ENCODE data around the gene CA10.

The CA10 gene

GRCh38 chr17:51618476-51618875 lies 540.0 kb downstream of the CA10 start:
- H2AFZ ChIP-seq (ENCODE audit: low read length), result no peak overlapping the region
- H3K4me3 ChIP-seq (ENCODE audit: low read depth, low read length, poor library complexity, severe bottlenecking), result no peak overlapping the region
- H3K4me2 ChIP-seq (ENCODE audit: low read length), result no peak overlapping the region
- H3K4me1 ChIP-seq (ENCODE audit: insufficient read depth, low read length, severe bottlenecking), result no peaks in the 10 kb centered on the region
- no peaks in the 10 kb centered on the region for H3K9me3 ChIP-seq (ENCODE audit: low read length)
- no peaks in the 10 kb centered on the region for H4K20me1 ChIP-seq (ENCODE audit: insufficient read depth, low read length)
- H3K79me2 ChIP-seq (ENCODE audit: insufficient read depth, low read length), result no peaks in the 10 kb centered on the region
- H3K9me2 ChIP-seq (ENCODE audit: low read depth, low read length), result no peaks in the 10 kb centered on the region
- TF ChIP-seq CTCF (IDR thresholded peaks at IDR 0.05; ENCODE audit: low read length), result no peak
- no peak for TF ChIP-seq EZH2 (IDR thresholded peaks at IDR 0.05; ENCODE audit: borderline replicate concordance, low read length)
- no peaks in the 10 kb centered on the region for H3F3A ChIP-seq (ENCODE audit: insufficient read depth, low read length)
- H3K9ac ChIP-seq (ENCODE audit: low read length), result no peak overlapping the region
- H3K27ac ChIP-seq (ENCODE audit: low read depth, low read length, poor library complexity, severe bottlenecking), result no peak overlapping the region
- no peaks in the 10 kb centered on the region for H3K36me3 ChIP-seq (ENCODE audit: insufficient read depth, low read length)
- no peaks in the 10 kb centered on the region for H3K27me3 ChIP-seq (ENCODE audit: insufficient read depth, low read length)

- H3F3A ChIP-seq (ENCODE audit: insufficient read depth, low read length), result no peaks in the 10 kb centered on the region
Observed at GRCh38 chr17:51617986-51618385, 540.5 kb downstream of the CA10 start.

GRCh38 chr17:51613255-51613654 lies 545.3 kb downstream of the CA10 start:
- no peak overlapping the region for H3K9ac ChIP-seq (ENCODE audit: low read length)
- no peaks in the 10 kb centered on the region for H3K4me1 ChIP-seq (ENCODE audit: insufficient read depth, low read length, severe bottlenecking)
- H3F3A ChIP-seq (ENCODE audit: insufficient read depth, low read length), result no peaks in the 10 kb centered on the region
- H2AFZ ChIP-seq (ENCODE audit: low read length), result no peak overlapping the region
- no peaks in the 10 kb centered on the region for H3K79me2 ChIP-seq (ENCODE audit: insufficient read depth, low read length)
- H3K4me2 ChIP-seq (ENCODE audit: low read length), result no peak overlapping the region
- no peaks in the 10 kb centered on the region for H3K27me3 ChIP-seq (ENCODE audit: insufficient read depth, low read length)
- no peak overlapping the region for H3K27ac ChIP-seq (ENCODE audit: low read depth, low read length, poor library complexity, severe bottlenecking)
- H3K9me3 ChIP-seq (ENCODE audit: low read length), result no peaks in the 10 kb centered on the region
- no peak overlapping the region for H3K4me3 ChIP-seq (ENCODE audit: low read depth, low read length, poor library complexity, severe bottlenecking)
- H3K36me3 ChIP-seq (ENCODE audit: insufficient read depth, low read length), result no peaks in the 10 kb centered on the region
- H3K9me2 ChIP-seq (ENCODE audit: low read depth, low read length), result no peaks in the 10 kb centered on the region
- H4K20me1 ChIP-seq (ENCODE audit: insufficient read depth, low read length), result no peaks in the 10 kb centered on the region
- no peak for TF ChIP-seq CTCF (IDR thresholded peaks at IDR 0.05; ENCODE audit: low read length)
- TF ChIP-seq EZH2 (IDR thresholded peaks at IDR 0.05; ENCODE audit: borderline replicate concordance, low read length), result no peak

More at GRCh38 chr17:51617986-51618385, 540.5 kb downstream of the CA10 start:
- H3K36me3 ChIP-seq (ENCODE audit: insufficient read depth, low read length), result no peaks in the 10 kb centered on the region
- no peaks in the 10 kb centered on the region for H3K9me3 ChIP-seq (ENCODE audit: low read length)
- no peaks in the 10 kb centered on the region for H3K79me2 ChIP-seq (ENCODE audit: insufficient read depth, low read length)
- H2AFZ ChIP-seq (ENCODE audit: low read length), result no peak overlapping the region
- no peak overlapping the region for H3K9ac ChIP-seq (ENCODE audit: low read length)
- no peak overlapping the region for H3K27ac ChIP-seq (ENCODE audit: low read depth, low read length, poor library complexity, severe bottlenecking)
- no peak for TF ChIP-seq CTCF (IDR thresholded peaks at IDR 0.05; ENCODE audit: low read length)
- no peak for TF ChIP-seq EZH2 (IDR thresholded peaks at IDR 0.05; ENCODE audit: borderline replicate concordance, low read length)
- no peak overlapping the region for H3K4me3 ChIP-seq (ENCODE audit: low read depth, low read length, poor library complexity, severe bottlenecking)
- no peaks in the 10 kb centered on the region for H3K27me3 ChIP-seq (ENCODE audit: insufficient read depth, low read length)
- H4K20me1 ChIP-seq (ENCODE audit: insufficient read depth, low read length), result no peaks in the 10 kb centered on the region
- H3K4me2 ChIP-seq (ENCODE audit: low read length), result no peak overlapping the region
- H3K9me2 ChIP-seq (ENCODE audit: low read depth, low read length), result no peaks in the 10 kb centered on the region
- H3K4me1 ChIP-seq (ENCODE audit: insufficient read depth, low read length, severe bottlenecking), result no peaks in the 10 kb centered on the region
